ENCODE results near the gene SFXN3. TPM values are rescaled to one million over a fixed set of nuclear protein-coding genes. Genes with fewer than 3 reads are reported as not detected.

Gene SFXN3
- total and polyA plus RNA-seq, 2 of the 13 experiments (the other 11 are each of a cell fraction or from before 2014, with no cell fraction given): 16.8 to 71.5 TPM

- Histone ChIP-seq H3K27ac (ENCODE audit: extremely low read length, insufficient read depth, low read length) (no peak overlapping the region), H3K9me3 (ENCODE audit: low read length) (no peaks in the 10 kb centered on the region), H3K4me1 (ENCODE audit: insufficient read depth, low read length) (peaks cover 50% of the 10 kb centered on the region), H3K79me2 (ENCODE audit: insufficient read depth, low read length) (no peaks in the 10 kb centered on the region), H4K20me1 (ENCODE audit: insufficient read depth, low read length) (no peaks in the 10 kb centered on the region), H3K27me3 (ENCODE audit: control insufficient read depth in 1 of 2, insufficient read depth in 2 of 2, low read length in 2 of 2) (no peaks in the 10 kb centered on the region; a peak in 1 of 5 replicates), H3K4me3 (replicated peaks in 1 of 3; ENCODE audit: insufficient read depth in 1 of 3, low read depth in 2 of 3, low read length in 3 of 3) (peak overlapping the region in 2 of 3 experiments; percentile 43 to 61; a peak in 3 of 6 replicates), H3K36me3 (replicated peaks in 1 of 2; ENCODE audit: control insufficient read depth in 1 of 2, insufficient read depth in 2 of 2, low read length in 2 of 2) (no peaks in the 10 kb centered on the region), H3K4me2 (ENCODE audit: low read depth, low read length) (peak overlapping the region; percentile 94), H3K9ac (ENCODE audit: insufficient read depth, low read depth, low read length) (no peak overlapping the region), H2AFZ (ENCODE audit: low read length) (no peak overlapping the region)
- WGBS (ENCODE audit: low lambda C conversion rate): 54% methylated on average over 16 of the region's 16 CpGs
- FAIRE-seq (no peak), ATAC-seq (no peak), DNase-seq (ENCODE audit: low spot score) (no peak)
- ChIA-PET POLR2A (interaction anchor here (0.8 to 2.8 kb wide), 5 partner anchors 14 to 95 kb away, joined by 3 to 20 read pairs (median 4); partner anchors contain the start of gene KAZALD1), CTCF (ENCODE audit: low intra/inter-chr PET ratio, low total read pairs) (no interaction called here)
- no TSS peak for BruUV-seq (replicated peaks)
- in situ Hi-C loops (cut with HindIII; ENCODE audit: extremely low pct_ligation_motif_present, low pct_unique_long_range_greater_than_20kb): no loop called here
- TF ChIP-seq CC2D1A (CRISPR knock-in tag; IDR thresholded peaks at IDR 0.05): no peak
- no peak for TF ChIP-seq ZSCAN25 (CRISPR knock-in tag; IDR thresholded peaks at IDR 0.05)
- TF ChIP-seq FOXO4 (CRISPR knock-in tag; conservative IDR thresholded peaks at IDR 0.05): no peak
- no peak for TF ChIP-seq ZNF280B (CRISPR knock-in tag; IDR thresholded peaks at IDR 0.05; ENCODE audit: borderline replicate concordance)
- TF ChIP-seq POGZ (CRISPR knock-in tag; IDR thresholded peaks at IDR 0.05): no peak
- TF ChIP-seq ZNF629 (CRISPR knock-in tag; conservative IDR thresholded peaks at IDR 0.05): no peak
- no peak for TF ChIP-seq WIZ (CRISPR knock-in tag; IDR thresholded peaks at IDR 0.05)
- TF ChIP-seq ZNF354B (CRISPR knock-in tag; IDR thresholded peaks at IDR 0.05): no peak
- TF ChIP-seq ATF7 (IDR thresholded peaks at IDR 0.05): no peak
- no peak for TF ChIP-seq ATF7 (CRISPR knock-in tag; IDR thresholded peaks at IDR 0.05)
- no peak for TF ChIP-seq DMTF1 (CRISPR knock-in tag; IDR thresholded peaks at IDR 0.05)
- TF ChIP-seq SRSF4 (IDR thresholded peaks at IDR 0.05; ENCODE audit: low read depth, low read length, poor library complexity, severe bottlenecking): no peak
- TF ChIP-seq ZNF597 (CRISPR knock-in tag; IDR thresholded peaks at IDR 0.05): no peak
- no peak for TF ChIP-seq HES4 (CRISPR knock-in tag; IDR thresholded peaks at IDR 0.05; ENCODE audit: borderline replicate concordance)
- intact Hi-C loops (cut with micrococcal nuclease; ENCODE audit: unreplicated experiment): no loop called here
These were observed 16.2 kb downstream of the SFXN3 start for GRCh38 chr10:101047268-101047667.
